Endothelial cell of umbilical vein (primary cell): Measurements from ENCODE around the gene HELZ2. TPM values are rescaled to one million over a fixed set of nuclear protein-coding genes. Genes with fewer than 3 reads are reported as not detected.

Experiments
- BruUV-seq: library from RNA; stranded (reverse); fragments of 400-500 nt; replicated peaks from 2 replicates; lab custom pipeline; 2021; lab: Mats Ljungman, UMichigan
- CTCF ChIA-PET: fragments of 300-600, 350-600 bp; sonication (Branson Sonifier 250); formaldehyde crosslinking; loops from one replicate; lab custom pipeline; 2021; ENCODE audit warnings: antibody characterized with exemption, inconsistent platforms; lab: Charles Lee
- POLR2A ChIA-PET: fragments of 300-600, 350-600 bp; sonication (Branson Sonifier 250); formaldehyde crosslinking; loops from one replicate; lab custom pipeline; 2021; ENCODE audit warnings: antibody characterized with exemption, inconsistent platforms; lab: Charles Lee
- DNase-seq: peaks from one replicate; pipeline ENCODE4 v3.0.0-alpha.2; 2011; ENCODE audit warnings: low read depth, low spot score
- FAIRE-seq: peaks from 2 replicates; lab custom pipeline; 2011; peaks lifted over from hg19 to GRCh38; lab: Jason Lieb, UNC
- H2AFZ ChIP-seq: 2 replicates; pipeline ENCODE4 v1.6.0; 2012; ENCODE audit warnings: low read depth, low read length, control low read depth, inconsistent platforms
- H3K27ac ChIP-seq: 2 replicates; pipeline ENCODE4 v1.5.1; 2011; ENCODE audit warnings: low read depth, mild to moderate bottlenecking, control low read depth, low read length, moderate library complexity; ENCODE audit not compliant: insufficient read depth
- H3K27me3 ChIP-seq, 2 experiments: 2 replicates each; pipeline versions ENCODE4 v1.6.0 to v1.6.1; 2011; ENCODE audit warnings: low read length in 2 of 2, mixed read lengths in 1 of 2; ENCODE audit not compliant: control insufficient read depth in 2 of 2, insufficient read depth in 2 of 2
- H3K36me3 ChIP-seq, 2 experiments: 2 replicates in 1 of 2; 3 replicates in 1 of 2; pipeline ENCODE4 v1.5.1; 2011; ENCODE audit warnings: low read length in 2 of 2, mild to moderate bottlenecking in 1 of 2, moderate library complexity in 1 of 2; ENCODE audit not compliant: control insufficient read depth in 2 of 2, insufficient read depth in 2 of 2; ENCODE audit errors: extremely low read depth in 1 of 2
- H3K4me1 ChIP-seq: 3 replicates; pipeline ENCODE4 v1.5.1; 2011; ENCODE audit warnings: mild to moderate bottlenecking, low read length; ENCODE audit not compliant: control insufficient read depth, insufficient read depth; ENCODE audit errors: extremely low read depth
- H3K4me2 ChIP-seq: 2 replicates; pipeline ENCODE4 v1.6.1; 2011; ENCODE audit warnings: low read length, control low read depth, mixed read lengths; ENCODE audit not compliant: insufficient read depth
- H3K4me3 ChIP-seq, 3 experiments: fragments of 200-600 bp in 1 of 3; sonication (generic), shearing (Covaris generic) in 1 of 3; replicated peaks in 1 of 3; 2 replicates each; pipeline ENCODE4 v1.5.1; 2011 to 2016; ENCODE audit warnings: control low read depth in 3 of 3, low read length in 3 of 3, mild to moderate bottlenecking in 2 of 3, inconsistent platforms in 1 of 3, low read depth in 1 of 3, moderate library complexity in 1 of 3; ENCODE audit not compliant: insufficient read depth in 1 of 3
- H3K79me2 ChIP-seq: 2 replicates; pipeline ENCODE4 v1.6.0; 2012; ENCODE audit warnings: low read length, inconsistent platforms; ENCODE audit not compliant: control insufficient read depth, insufficient read depth
- H3K9ac ChIP-seq: replicated peaks from 2 replicates; pipeline ENCODE3; 2011; ENCODE audit warnings: low read length, control low read depth; ENCODE audit not compliant: insufficient read depth; ENCODE audit errors: extremely low read depth
- H3K9me1 ChIP-seq: replicated peaks from 3 replicates; pipeline ENCODE4 v1.6.0; 2011; ENCODE audit warnings: mild to moderate bottlenecking, low read length; ENCODE audit not compliant: control insufficient read depth, insufficient read depth; ENCODE audit errors: extremely low read depth
- H3K9me3 ChIP-seq: replicated peaks from 2 replicates; pipeline ENCODE4 v1.5.1; 2012; ENCODE audit warnings: low read length, inconsistent platforms; ENCODE audit not compliant: control insufficient read depth, insufficient read depth
- H4K20me1 ChIP-seq: replicated peaks from 2 replicates; pipeline ENCODE3; 2011; ENCODE audit warnings: mild to moderate bottlenecking, low read length; ENCODE audit not compliant: control insufficient read depth, insufficient read depth; ENCODE audit errors: extremely low read depth
- CTCF ChIP-seq, 2 donors: IDR thresholded peaks; 1 replicate in 1 of 2; 2 replicates in 1 of 2; pipeline ENCODE4 v1.5.1; 2011; ENCODE audit warnings: low read length in 2 of 2, mild to moderate bottlenecking in 2 of 2, moderate library complexity in 2 of 2, control low read depth in 1 of 2, inconsistent platforms in 1 of 2, low read depth in 1 of 2; ENCODE audit not compliant: insufficient read depth in 1 of 2; ENCODE audit errors: extremely low read depth in 1 of 2
- EZH2 ChIP-seq: IDR thresholded peaks from 2 replicates; pipeline ENCODE4 v1.6.1; 2012; ENCODE audit warnings: borderline replicate concordance, low read depth, mild to moderate bottlenecking, moderate library complexity, low read length, inconsistent platforms; ENCODE audit not compliant: severe bottlenecking
- FOS ChIP-seq: IDR thresholded peaks from 2 replicates; pipeline ENCODE4 v1.6.1; 2011; ENCODE audit warnings: mild to moderate bottlenecking, low read length, moderate library complexity, borderline replicate concordance; ENCODE audit not compliant: insufficient read depth
- GATA2 ChIP-seq: IDR thresholded peaks from 2 replicates; pipeline ENCODE4 v1.7.0; 2011; ENCODE audit warnings: low read depth, mild to moderate bottlenecking, moderate library complexity, mixed read lengths, low read length; ENCODE audit not compliant: insufficient read length, insufficient read depth
- JUN ChIP-seq: IDR thresholded peaks from 2 replicates; pipeline ENCODE4 v1.6.1; 2011; ENCODE audit warnings: borderline replicate concordance, low read depth; ENCODE audit not compliant: insufficient read length, insufficient read depth
- MYC ChIP-seq: IDR thresholded peaks from one replicate; pipeline ENCODE4 v1.6.1; 2011; ENCODE audit warnings: mild to moderate bottlenecking, low read depth, low read length
- POLR2A ChIP-seq: IDR thresholded peaks from 2 replicates; pipeline ENCODE4 v1.6.1; 2012; ENCODE audit warnings: low read depth, mild to moderate bottlenecking, control low read depth, low read length
- POLR2AphosphoS5 ChIP-seq: IDR thresholded peaks from 2 replicates; pipeline ENCODE4 v1.6.1; 2012; ENCODE audit warnings: low read depth, mild to moderate bottlenecking, control low read depth, low read length, moderate library complexity; ENCODE audit not compliant: insufficient read depth
- dilution Hi-C: fragments of 300-500 bp; cut with MboI; formaldehyde crosslinking; loops from one replicate; pipeline ENCODE4 v1.15.0; 2019; ENCODE audit warnings: low sequenced_read_pairs; ENCODE audit not compliant: extremely low pct_ligation_motif_present
- intact Hi-C: fragments of 100-400 bp; cut with micrococcal nuclease; formaldehyde crosslinking; loops from one replicate; pipeline ENCODE4 v1.10.0; 2022
- polyA plus RNA-seq, 4 experiments: library from polyadenylated mRNA; depleted of rRNA in 3 of 4; stranded (reverse) in 3 of 4; unstranded in 1 of 4; fragments of >200 nt; gene quantifications; 2 replicates each; pipeline versions ENCODE4 v1.2.1 to v1.2.3, GENCODE V29; 2011 to 2012; ENCODE audit warnings: missing spikeins in 1 of 4
- total RNA-seq: library from RNA; stranded (reverse); gene quantifications from 2 replicates; pipeline ENCODE4 v1.2.3, GENCODE V29; 2021
- TF ChIP-seq, protein P1 (sequence below): IDR thresholded peaks from 2 replicates; pipeline ENCODE4 v1.6.1; 2011; ENCODE audit not compliant: insufficient read depth, insufficient read length

HELZ2 gene
- total and polyA plus RNA-seq, 2 donors (not counting 3 experiments of a cell fraction or from before 2014, with no cell fraction given), result 10.6 to 33.2 TPM

DNA sequence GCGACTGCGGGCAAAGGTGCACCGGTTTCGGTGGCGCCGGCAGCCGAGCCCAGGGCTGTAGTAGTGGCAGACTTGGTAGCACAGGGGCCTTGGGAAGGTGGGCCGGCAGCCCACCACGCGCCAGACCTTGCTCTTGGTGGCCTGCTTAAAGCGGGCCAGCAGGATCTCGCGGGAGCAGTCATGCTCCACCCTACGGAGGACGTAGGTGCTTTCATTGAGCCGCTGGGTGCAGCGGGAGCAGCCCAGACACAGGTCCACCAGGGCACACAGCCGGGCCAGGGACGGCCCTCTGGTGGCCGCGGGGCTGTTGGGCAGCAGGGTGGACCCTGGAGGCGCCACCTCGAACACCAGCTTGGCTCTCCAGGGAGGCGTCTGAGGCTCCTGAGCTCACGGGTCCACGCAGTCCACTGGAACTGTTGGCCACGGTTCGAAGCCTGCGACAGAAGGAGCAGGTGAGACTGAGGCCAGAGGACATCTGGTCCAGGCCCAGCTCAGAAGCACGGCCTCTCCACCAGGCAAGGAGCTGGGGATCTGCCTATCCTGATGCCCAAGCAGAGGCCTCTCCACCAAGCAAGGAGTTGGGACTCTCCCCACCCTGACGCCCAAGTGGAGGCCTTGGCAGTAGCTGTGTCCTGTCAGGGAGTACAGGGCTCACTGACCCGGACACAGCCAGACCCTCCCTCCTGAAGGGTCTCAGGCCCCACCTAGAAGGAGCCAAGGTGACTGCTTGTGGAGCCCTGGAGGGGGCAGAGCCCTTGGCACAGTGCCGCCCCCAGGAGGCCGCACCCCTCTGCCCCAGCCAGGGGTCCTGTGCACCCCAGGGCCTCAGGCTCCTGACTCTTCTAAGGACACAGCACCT is 1.0 kb downstream of the HELZ2 start:
- ChIA-PET CTCF (interaction anchor here (0.8 to 1.6 kb wide), 3 partner anchors 10 to 77 kb away, joined by 3 to 6 read pairs (median 6); no protein-coding TSS in a partner anchor), POLR2A (interaction anchor here (1.3 to 1.4 kb wide), 2 partner anchors 35 to 54 kb away, joined by 5 to 10 read pairs; partner anchors contain the start of gene GMEB2)
- H3K9ac ChIP-seq, result peak overlapping the region; percentile 90
- H3K27me3 ChIP-seq, result no peaks in the 10 kb centered on the region
- TF ChIP-seq GATA2, result no peak
- no peak for TF ChIP-seq JUN
- no peak for TF ChIP-seq POLR2A
- peak; percentile 32 to 43 for TF ChIP-seq CTCF (IDR thresholded peaks at IDR 0.05; ENCODE audit: extremely low read depth in 1 of 2, insufficient read depth in 1 of 2, low read depth in 1 of 2, low read length in 2 of 2)
- no peak for TF ChIP-seq EZH2
- no peak for TF ChIP-seq MYC
- no peak for TF ChIP-seq FOS
- TF ChIP-seq, protein P1, sequence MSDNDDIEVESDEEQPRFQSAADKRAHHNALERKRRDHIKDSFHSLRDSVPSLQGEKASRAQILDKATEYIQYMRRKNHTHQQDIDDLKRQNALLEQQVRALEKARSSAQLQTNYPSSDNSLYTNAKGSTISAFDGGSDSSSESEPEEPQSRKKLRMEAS, result no peak
- TF ChIP-seq POLR2AphosphoS5, result no peak
- peak overlapping the region; percentile 93 for H3K4me2 ChIP-seq
- H3K4me3 ChIP-seq, result peak overlapping the region; percentile 55 to 95 (median 87)
- H3K79me2 ChIP-seq, result peaks cover 5% of the 10 kb centered on the region
- BruUV-seq, result TSS peak; percentile 39
- H3K36me3 ChIP-seq, result no peaks in the 10 kb centered on the region
- H3K27ac ChIP-seq, result peak overlapping the region; percentile 72
- FAIRE-seq (no peak), DNase-seq (no peak)
- H3K4me1 ChIP-seq, result peaks cover 10% of the 10 kb centered on the region
- intact Hi-C loops (loop anchor here (5.0 kb wide), 1 partner anchor 54 kb away; the partner anchor contains the start of gene GMEB2), dilution Hi-C loops (no loop called here)
- H3K9me1 ChIP-seq, result no peaks in the 10 kb centered on the region
- H3K9me3 ChIP-seq, result no peaks in the 10 kb centered on the region
- peak overlapping the region; percentile 88 for H2AFZ ChIP-seq
- no peaks in the 10 kb centered on the region for H4K20me1 ChIP-seq
